Mucosa of descending colon (tissue), 3 donors: Measurements from ENCODE around the gene HSF5. TPM values are rescaled to one million over a fixed set of nuclear protein-coding genes. Genes with fewer than 3 reads are reported as not detected.

ENCODE experiments used
- ATAC-seq: fragments of 200-7000 bp; cut with Tn5 transposase; one replicate; pipeline ENCODE4 v1.9.1; 2020; ENCODE audit warnings: mild to moderate bottlenecking, moderate library complexity
- DNase-seq, 3 donors: peaks; one replicate each; pipeline ENCODE4 v3.0.0-alpha.2; 2020
- H3K36me3 ChIP-seq: fragments of 200-600 bp; one replicate; pipeline ENCODE4 v1.8.0; 2021; ENCODE audit warnings: low read depth, mild to moderate bottlenecking
- H3K4me1 ChIP-seq: fragments of 200-600 bp; one replicate; pipeline ENCODE4 v1.8.0; 2021; ENCODE audit warnings: low read depth, mild to moderate bottlenecking
- H3K4me3 ChIP-seq: fragments of 200-600 bp; one replicate; pipeline ENCODE4 v1.8.0; 2021; ENCODE audit warnings: mild to moderate bottlenecking
- H3K9me3 ChIP-seq: fragments of 200-600 bp; one replicate; pipeline ENCODE4 v1.8.0; 2021; ENCODE audit warnings: mild to moderate bottlenecking
- intact Hi-C, 2 donors: fragments of 100-400 bp; cut with DNase I in 1 of 2; cut with micrococcal nuclease in 1 of 2; formaldehyde crosslinking; loops; one replicate each; pipeline versions ENCODE4 v1.11.0 to v1.11.1; 2022; cut with DNase I, micrococcal nuclease
- total RNA-seq, 3 donors: library from RNA; stranded (reverse); fragmentation: NEBNext Ultra II Directional in 2 of 3; extraction: Animal tissue kit (Norgen Biotek cat#: 25700) in 2 of 3; gene quantifications; one replicate each; pipeline versions ENCODE4 v1.2.1 to v1.2.4, GENCODE V29; 2021 to 2023
- TF ChIP-seq, protein P1 (sequence below): fragments of 200-600 bp; IDR thresholded peaks from one replicate; pipeline ENCODE4 v1.8.0; 2022; ENCODE audit warnings: antibody characterized with exemption, mild to moderate bottlenecking
- donor health status: DM: no; HTN: no; CAD: no; lungs with moderate emphysema.
- donor health status: DM: no; HTN: no; CAD: no.
- donor health status: DM: no; HTN: yes; CAD: no.

HSF5 gene
- total RNA-seq, 3 donors from 2014 or later: 0.07 to 0.09 TPM; not detected in 1

DNA sequence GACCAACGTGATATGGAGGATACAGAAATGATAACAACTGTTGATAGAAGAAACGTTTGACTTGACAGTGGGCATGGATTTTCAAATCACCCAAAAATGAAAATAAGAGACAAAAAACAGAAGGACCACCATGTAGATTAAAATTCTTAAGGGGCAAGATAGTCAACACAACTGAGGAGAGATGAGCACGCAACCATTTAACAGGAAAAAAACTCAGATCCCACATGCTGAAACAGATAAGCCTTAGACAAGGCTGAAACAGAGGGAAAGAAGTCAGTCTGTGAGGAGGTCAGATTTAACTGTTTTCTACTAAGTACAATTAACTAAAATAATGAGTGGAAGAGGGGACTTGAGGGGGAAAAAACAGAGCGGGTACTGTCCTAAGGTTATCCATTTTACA, 92.0 kb downstream of the HSF5 start:
- H3K4me3 ChIP-seq: no peak overlapping the region
- H3K9me3 ChIP-seq: no peaks in the 10 kb centered on the region
- no peaks in the 10 kb centered on the region for H3K36me3 ChIP-seq
- no peak for ATAC-seq
- H3K4me1 ChIP-seq: peaks cover 20% of the 10 kb centered on the region
- DNase-seq: no peak
- intact Hi-C loops: no loop called here
- TF ChIP-seq, protein P1, sequence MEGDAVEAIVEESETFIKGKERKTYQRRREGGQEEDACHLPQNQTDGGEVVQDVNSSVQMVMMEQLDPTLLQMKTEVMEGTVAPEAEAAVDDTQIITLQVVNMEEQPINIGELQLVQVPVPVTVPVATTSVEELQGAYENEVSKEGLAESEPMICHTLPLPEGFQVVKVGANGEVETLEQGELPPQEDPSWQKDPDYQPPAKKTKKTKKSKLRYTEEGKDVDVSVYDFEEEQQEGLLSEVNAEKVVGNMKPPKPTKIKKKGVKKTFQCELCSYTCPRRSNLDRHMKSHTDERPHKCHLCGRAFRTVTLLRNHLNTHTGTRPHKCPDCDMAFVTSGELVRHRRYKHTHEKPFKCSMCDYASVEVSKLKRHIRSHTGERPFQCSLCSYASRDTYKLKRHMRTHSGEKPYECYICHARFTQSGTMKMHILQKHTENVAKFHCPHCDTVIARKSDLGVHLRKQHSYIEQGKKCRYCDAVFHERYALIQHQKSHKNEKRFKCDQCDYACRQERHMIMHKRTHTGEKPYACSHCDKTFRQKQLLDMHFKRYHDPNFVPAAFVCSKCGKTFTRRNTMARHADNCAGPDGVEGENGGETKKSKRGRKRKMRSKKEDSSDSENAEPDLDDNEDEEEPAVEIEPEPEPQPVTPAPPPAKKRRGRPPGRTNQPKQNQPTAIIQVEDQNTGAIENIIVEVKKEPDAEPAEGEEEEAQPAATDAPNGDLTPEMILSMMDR: no peak

DNA sequence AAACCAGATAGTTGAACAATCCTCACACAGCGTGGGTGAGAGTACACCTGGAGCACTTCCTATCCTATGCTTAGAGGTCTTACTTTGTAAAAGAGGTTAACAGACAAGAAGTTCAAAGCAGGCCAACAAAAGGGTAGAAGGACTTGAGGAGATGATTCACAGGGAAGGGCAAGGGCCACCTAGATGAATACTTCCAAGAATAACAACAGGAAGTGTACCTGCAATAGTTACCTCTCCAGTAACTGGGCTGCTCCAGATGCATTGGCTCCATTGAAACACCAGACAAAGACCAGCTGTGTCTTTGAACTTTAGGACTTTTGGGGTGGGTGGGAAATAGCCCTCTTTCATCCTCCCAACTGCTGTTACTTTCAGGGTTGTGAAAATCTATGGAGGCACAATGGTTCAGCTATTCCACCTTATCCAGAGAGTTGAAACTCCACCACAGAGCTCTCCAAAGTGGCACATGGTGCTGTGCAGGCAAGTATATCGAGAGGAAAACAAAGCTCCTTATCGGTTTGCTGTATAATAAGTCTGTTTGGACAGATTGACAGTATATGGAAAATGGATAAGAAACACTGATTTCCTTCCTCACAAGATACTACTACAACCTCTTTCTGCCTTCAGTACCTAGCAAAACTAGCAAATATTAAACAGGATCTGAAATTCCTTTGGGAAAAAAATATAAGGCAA, 93.5 kb downstream of the HSF5 start:
- Histone ChIP-seq H3K9me3 (no peaks in the 10 kb centered on the region), H3K4me3 (no peak overlapping the region), H3K36me3 (no peaks in the 10 kb centered on the region), H3K4me1 (peaks cover 16% of the 10 kb centered on the region)
- DNase-seq (no peak), ATAC-seq (peak; percentile 76)
- intact Hi-C loops: no loop called here
- TF ChIP-seq, protein P1: no peak

DNA sequence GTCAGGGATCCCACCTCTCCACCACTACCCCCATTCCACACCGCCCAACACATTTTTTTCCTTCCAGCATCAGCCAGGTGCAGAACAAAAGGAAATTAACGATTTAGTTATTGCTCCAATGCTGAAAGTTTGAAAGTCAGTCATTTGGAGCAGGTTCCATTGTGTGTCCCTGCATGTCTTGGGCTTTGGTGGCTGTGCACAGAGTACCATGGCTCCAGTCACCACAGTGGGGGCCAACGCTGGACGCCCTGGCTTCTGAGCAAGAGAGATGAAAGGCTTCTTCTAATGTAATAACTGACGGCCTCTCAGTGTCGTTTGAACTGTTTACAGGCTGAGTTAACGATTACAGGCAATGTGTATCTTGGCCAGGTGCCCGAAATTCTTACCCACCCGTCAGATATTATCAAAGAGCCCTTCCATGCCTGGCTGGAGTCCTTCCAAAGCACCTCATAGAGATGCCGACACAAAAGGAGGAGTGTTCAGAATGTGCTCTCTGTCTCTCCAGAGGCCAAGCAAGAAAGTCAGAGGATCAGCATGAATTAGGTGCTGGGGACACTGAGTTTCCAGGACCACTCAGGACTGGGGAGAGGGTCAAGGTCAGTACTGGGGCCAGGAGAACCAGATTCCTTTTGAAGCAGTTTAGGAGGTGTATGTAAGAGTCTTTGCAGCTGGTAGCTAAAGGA, 96.8 kb downstream of the HSF5 start:
- TF ChIP-seq, protein P1: no peak
- no peaks in the 10 kb centered on the region for H3K9me3 ChIP-seq
- peaks cover 26% of the 10 kb centered on the region for H3K4me1 ChIP-seq

DNA sequence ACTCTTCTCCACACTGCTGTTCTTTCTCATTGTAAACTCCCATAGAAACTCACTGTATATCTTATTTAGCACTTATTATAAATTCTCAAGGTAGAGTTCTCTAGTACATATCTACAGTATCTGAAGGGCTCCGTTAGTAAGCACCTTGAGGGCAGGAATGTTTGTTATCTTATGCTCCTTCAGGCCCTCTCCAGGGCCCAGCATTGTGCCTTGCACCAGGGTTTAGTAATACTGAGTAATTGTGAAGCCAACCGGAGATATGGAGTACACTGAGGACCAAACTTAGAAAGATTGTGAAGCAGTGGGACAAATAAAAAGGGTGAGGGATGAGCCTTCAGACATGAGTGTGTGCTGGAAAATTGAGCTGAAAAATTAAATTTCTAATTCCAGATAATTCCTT, 97.3 kb downstream of the HSF5 start:
- H3K9me3 ChIP-seq: no peaks in the 10 kb centered on the region
- intact Hi-C loops: no loop called here
- no peak overlapping the region for H3K4me3 ChIP-seq
- DNase-seq (no peak), ATAC-seq (no peak)
- TF ChIP-seq, protein P1: no peak
- no peaks in the 10 kb centered on the region for H3K36me3 ChIP-seq
- H3K4me1 ChIP-seq: peaks cover 26% of the 10 kb centered on the region

More for the DNA sequence above, 96.8 kb downstream of the HSF5 start:
- Histone ChIP-seq H3K36me3 (no peaks in the 10 kb centered on the region), H3K4me3 (no peak overlapping the region)
- ATAC-seq: peak; percentile 72
- DNase-seq: peak; percentile 72 to 97 (median 81)
- intact Hi-C loops: no loop called here

DNA sequence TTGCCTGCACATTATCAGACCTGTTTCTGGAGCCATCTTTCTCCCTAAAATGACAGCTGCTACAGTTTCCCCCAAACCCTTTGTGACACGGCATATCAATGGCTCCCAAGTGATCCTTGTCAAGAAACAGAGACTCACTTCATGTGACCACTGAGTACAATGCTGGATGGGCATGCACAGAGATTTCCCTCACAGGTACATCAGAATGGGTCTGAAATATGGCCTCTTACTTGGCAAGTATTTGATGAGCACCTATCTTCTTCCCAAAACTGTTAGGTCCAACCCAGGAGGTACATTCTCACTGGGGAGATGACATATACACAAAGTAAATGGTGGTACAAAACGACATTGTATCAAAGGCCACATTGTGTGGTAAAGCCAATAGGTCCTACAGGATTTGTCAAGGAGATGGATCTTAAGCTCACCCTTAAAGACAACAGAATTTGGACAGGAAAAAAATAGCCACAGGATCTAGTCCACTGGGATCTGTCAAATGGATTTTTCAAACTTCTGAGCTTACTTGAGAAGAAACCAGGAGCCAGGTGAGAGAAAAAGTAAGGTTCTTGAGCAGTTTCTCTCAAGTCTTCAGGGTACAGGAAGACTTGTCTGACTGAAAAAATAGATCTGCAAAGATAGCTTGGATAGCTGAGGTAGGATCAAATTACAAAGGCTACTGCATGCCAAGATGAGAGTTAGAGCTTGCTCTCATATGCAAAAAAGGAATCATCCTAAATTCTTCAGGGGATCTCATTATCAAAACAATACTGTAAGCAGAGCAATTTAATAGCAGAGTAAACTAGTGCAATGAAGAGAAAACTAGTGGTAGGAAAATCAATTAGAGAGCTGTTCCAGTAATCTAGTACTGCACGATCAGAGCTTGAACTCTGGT, 99.7 kb downstream of the HSF5 start:
- no peak for DNase-seq
- no peak for ATAC-seq
- intact Hi-C loops: no loop called here
- TF ChIP-seq, protein P1: no peak
- Histone ChIP-seq H3K4me1 (peaks cover 30% of the 10 kb centered on the region), H3K36me3 (no peaks in the 10 kb centered on the region), H3K9me3 (no peaks in the 10 kb centered on the region), H3K4me3 (no peak overlapping the region)
